HepG2 (cell line): Measurements from ENCODE around the gene MSMB. TPM values are rescaled to one million over a fixed set of nuclear protein-coding genes. Genes with fewer than 3 reads are reported as not detected.
A peak's percentile ranks its signal among the peaks of the same experiment; 100 is the strongest.

Experiments
- CBX2 ChIP-seq, 2 experiments: fragments of 200-600 bp in 1 of 2; sonication (generic); formaldehyde crosslinking in 1 of 2; IDR thresholded peaks; 2 replicates each; pipeline versions ENCODE4 v1.7.0 to v1.8.1; 2018 to 2022; ENCODE audit warnings: low read depth in 2 of 2, low read length in 1 of 2, mild to moderate bottlenecking in 1 of 2, missing genetic modification reagents in 1 of 2
- DR1 ChIP-seq: sonication (generic); formaldehyde crosslinking; IDR thresholded peaks from 2 replicates; pipeline ENCODE4 v1.8.0; 2021; ENCODE audit warnings: mild to moderate bottlenecking, missing genetic modification reagents, inconsistent platforms
- GABPA ChIP-seq, 2 experiments: IDR thresholded peaks; 2 replicates each; pipeline ENCODE4 v1.6.1; 2011 to 2016; ENCODE audit warnings: low read depth in 2 of 2, low read length in 1 of 2, missing biosample characterization in 1 of 2, missing genetic modification characterization in 1 of 2
- GATAD1 ChIP-seq: IDR thresholded peaks from 2 replicates; pipeline ENCODE4 v1.6.1; 2016; ENCODE audit warnings: missing genetic modification reagents, missing compliant biosample characterization
- HMG20B ChIP-seq: conservative IDR thresholded peaks from 2 replicates; pipeline ENCODE4 v1.6.1; 2016; ENCODE audit warnings: missing genetic modification reagents, missing compliant biosample characterization
- HMGA1 ChIP-seq: sonication (generic); formaldehyde crosslinking; conservative IDR thresholded peaks from 2 replicates; pipeline ENCODE4 v1.4.0; 2020; ENCODE audit warnings: missing genetic modification reagents
- HNRNPLL ChIP-seq: fragments of 200-400 bp; formaldehyde crosslinking; IDR thresholded peaks from 2 replicates; pipeline ENCODE4 v1.6.1; 2017; ENCODE audit warnings: mild to moderate bottlenecking, low read depth, low read length; ENCODE audit not compliant: poor library complexity, severe bottlenecking
- HOXA3 ChIP-seq: sonication (generic); formaldehyde crosslinking; IDR thresholded peaks from 2 replicates; pipeline ENCODE4 v1.5.0; 2020; ENCODE audit warnings: missing genetic modification reagents
- RFX1 ChIP-seq: fragments of 450-650 bp; IDR thresholded peaks from 2 replicates; pipeline ENCODE4 v1.6.1; 2017
- TBX3 ChIP-seq: fragments of 450-650 bp; IDR thresholded peaks from 2 replicates; pipeline ENCODE4 v1.6.1; 2017; ENCODE audit warnings: antibody characterized with exemption, mild to moderate bottlenecking, inconsistent platforms, borderline replicate concordance
- ZNF124 ChIP-seq: sonication (generic); formaldehyde crosslinking; IDR thresholded peaks from 2 replicates; pipeline ENCODE4 v1.4.0; 2020; ENCODE audit warnings: missing genetic modification reagents
- ZNF232 ChIP-seq: sonication (generic); formaldehyde crosslinking; IDR thresholded peaks from 2 replicates; pipeline ENCODE4 v1.4.0; 2020; ENCODE audit warnings: missing genetic modification reagents, borderline replicate concordance
- ZNF720 ChIP-seq: sonication (generic); formaldehyde crosslinking; IDR thresholded peaks from 2 replicates; pipeline ENCODE4 v1.4.0; 2020; ENCODE audit warnings: missing genetic modification reagents
- ZNF83 ChIP-seq: sonication (generic); formaldehyde crosslinking; IDR thresholded peaks from 2 replicates; pipeline ENCODE4 v1.4.0; 2020; ENCODE audit warnings: missing genetic modification reagents, mild to moderate bottlenecking, borderline replicate concordance
- ZZZ3 ChIP-seq: sonication (generic); formaldehyde crosslinking; IDR thresholded peaks from 2 replicates; pipeline ENCODE4 v1.4.0; 2020; ENCODE audit warnings: missing genetic modification reagents, mild to moderate bottlenecking, borderline replicate concordance
- polyA plus RNA-seq, 8 experiments: library from polyadenylated mRNA; depleted of rRNA in 3 of 8; stranded (reverse) in 7 of 8; unstranded in 1 of 8; fragments of >200 nt; fragmentation: Illumina TruSeq in 4 of 8; extraction: Trizol in 4 of 8; gene quantifications; 2 replicates each; pipeline versions ENCODE4 v1.2.1 to v1.2.3, GENCODE V29; 2011 to 2016; ENCODE audit warnings: low read depth in 4 of 8, missing spikeins in 1 of 8, mixed read lengths in 1 of 8; ENCODE audit not compliant: insufficient read depth in 1 of 8
- total RNA-seq, 5 experiments: library from RNA; depleted of rRNA; stranded (reverse); fragments of >200 nt; fragmentation: Illumina TruSeq; extraction: Trizol; gene quantifications; 2 replicates each; pipeline ENCODE4 v1.2.3, GENCODE V29; 2016; ENCODE audit warnings: low read depth in 1 of 5
- TF ChIP-seq, protein P1 (sequence below): sonication (generic); formaldehyde crosslinking; conservative IDR thresholded peaks from 2 replicates; pipeline ENCODE4 v1.8.0; 2022; ENCODE audit warnings: missing genetic modification reagents
- TF ChIP-seq, protein P2 (sequence below): sonication (generic); formaldehyde crosslinking; IDR thresholded peaks from 2 replicates; pipeline ENCODE4 v1.4.0; 2020; ENCODE audit warnings: missing genetic modification reagents
- TF ChIP-seq, protein P3 (sequence below): sonication (generic); formaldehyde crosslinking; IDR thresholded peaks from 2 replicates; pipeline ENCODE4 v1.9.0; 2022; ENCODE audit warnings: low read depth, missing genetic modification reagents
- TF ChIP-seq, protein P4 (sequence below): sonication (generic); formaldehyde crosslinking; IDR thresholded peaks from 2 replicates; pipeline ENCODE4 v1.8.1; 2023; ENCODE audit warnings: mild to moderate bottlenecking, missing genetic modification reagents
- TF ChIP-seq, protein P5 (sequence below): sonication (generic); formaldehyde crosslinking; IDR thresholded peaks from 2 replicates; pipeline ENCODE4 v1.5.0; 2020; ENCODE audit warnings: mild to moderate bottlenecking, missing genetic modification reagents

MSMB gene
- total and polyA plus RNA-seq, 2 of the 13 experiments (the other 11 are each of a cell fraction or from before 2014, with no cell fraction given) = 0.84 TPM; not detected in 1

DNA sequence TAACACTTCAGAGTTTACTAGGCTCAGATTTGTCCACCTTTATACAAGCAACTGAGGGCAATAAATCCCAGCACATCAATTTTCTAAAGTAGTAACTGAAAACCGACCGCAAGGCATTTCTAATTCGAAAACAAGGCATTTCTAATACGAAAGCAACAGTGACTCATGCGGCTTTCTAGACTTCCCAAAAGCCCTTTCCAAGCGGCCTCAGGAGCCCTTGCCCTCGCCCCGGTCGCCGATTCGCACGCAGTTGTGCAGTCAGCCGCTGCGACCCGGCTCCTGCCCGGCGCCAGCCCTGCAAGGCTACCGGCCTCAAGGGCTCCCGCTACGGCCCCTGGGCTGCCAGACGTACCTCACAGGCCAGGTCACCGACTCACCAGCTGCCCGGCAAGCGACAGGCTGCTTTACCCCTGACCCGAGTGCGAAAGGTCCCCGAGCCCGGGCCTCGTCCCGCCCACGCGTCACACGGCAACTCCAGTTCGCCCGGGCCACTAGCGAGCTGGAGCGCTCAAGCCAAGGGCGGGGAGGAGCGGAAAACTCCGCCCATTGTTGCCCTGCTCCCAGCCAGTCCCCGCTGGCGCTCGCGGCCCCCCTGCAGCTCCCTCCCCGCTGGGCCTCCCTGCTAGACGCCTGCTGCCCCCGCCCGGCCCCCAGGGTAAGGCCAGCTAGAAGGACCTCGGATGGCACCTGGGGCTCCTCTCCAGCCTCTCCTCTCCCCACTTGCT, 22.9 kb downstream of the MSMB start (continued):
- TF ChIP-seq, protein P1, sequence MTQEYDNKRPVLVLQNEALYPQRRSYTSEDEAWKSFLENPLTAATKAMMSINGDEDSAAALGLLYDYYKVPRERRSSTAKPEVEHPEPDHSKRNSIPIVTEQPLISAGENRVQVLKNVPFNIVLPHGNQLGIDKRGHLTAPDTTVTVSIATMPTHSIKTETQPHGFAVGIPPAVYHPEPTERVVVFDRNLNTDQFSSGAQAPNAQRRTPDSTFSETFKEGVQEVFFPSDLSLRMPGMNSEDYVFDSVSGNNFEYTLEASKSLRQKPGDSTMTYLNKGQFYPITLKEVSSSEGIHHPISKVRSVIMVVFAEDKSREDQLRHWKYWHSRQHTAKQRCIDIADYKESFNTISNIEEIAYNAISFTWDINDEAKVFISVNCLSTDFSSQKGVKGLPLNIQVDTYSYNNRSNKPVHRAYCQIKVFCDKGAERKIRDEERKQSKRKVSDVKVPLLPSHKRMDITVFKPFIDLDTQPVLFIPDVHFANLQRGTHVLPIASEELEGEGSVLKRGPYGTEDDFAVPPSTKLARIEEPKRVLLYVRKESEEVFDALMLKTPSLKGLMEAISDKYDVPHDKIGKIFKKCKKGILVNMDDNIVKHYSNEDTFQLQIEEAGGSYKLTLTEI (CRISPR knock-in tag) = no peak
- peak; percentile 72; the same call in 1 of the 2 replicates for TF ChIP-seq ZNF83 (CRISPR knock-in tag)
- TF ChIP-seq HNRNPLL = no peak
- no peak for TF ChIP-seq ZZZ3 (CRISPR knock-in tag)
- TF ChIP-seq GABPA (IDR thresholded peaks at IDR 0.05; ENCODE audit: low read depth, low read length) = no peak
- no peak for TF ChIP-seq GABPA (CRISPR knock-in tag; IDR thresholded peaks at IDR 0.05; ENCODE audit: low read depth)
- peak; percentile 80 for TF ChIP-seq HOXA3
- no peak for TF ChIP-seq HMG20B (CRISPR knock-in tag)
- TF ChIP-seq RFX1 = no peak
- TF ChIP-seq, protein P2, sequence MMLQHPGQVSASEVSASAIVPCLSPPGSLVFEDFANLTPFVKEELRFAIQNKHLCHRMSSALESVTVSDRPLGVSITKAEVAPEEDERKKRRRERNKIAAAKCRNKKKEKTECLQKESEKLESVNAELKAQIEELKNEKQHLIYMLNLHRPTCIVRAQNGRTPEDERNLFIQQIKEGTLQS = 0 out of 2 replicates have a peak, but pooled peaks have one; percentile 49
- no peak for TF ChIP-seq CBX2 (IDR thresholded peaks at IDR 0.05; ENCODE audit: low read depth, low read length)
- no peak for TF ChIP-seq CBX2 (CRISPR knock-in tag; IDR thresholded peaks at IDR 0.05; ENCODE audit: low read depth)
- peak; percentile 68; the same call in 1 of the 2 replicates for TF ChIP-seq ZNF124 (CRISPR knock-in tag)
- peak; percentile 77 for TF ChIP-seq DR1 (CRISPR knock-in tag)
- TF ChIP-seq HMGA1 = no peak
- TF ChIP-seq, protein P3, sequence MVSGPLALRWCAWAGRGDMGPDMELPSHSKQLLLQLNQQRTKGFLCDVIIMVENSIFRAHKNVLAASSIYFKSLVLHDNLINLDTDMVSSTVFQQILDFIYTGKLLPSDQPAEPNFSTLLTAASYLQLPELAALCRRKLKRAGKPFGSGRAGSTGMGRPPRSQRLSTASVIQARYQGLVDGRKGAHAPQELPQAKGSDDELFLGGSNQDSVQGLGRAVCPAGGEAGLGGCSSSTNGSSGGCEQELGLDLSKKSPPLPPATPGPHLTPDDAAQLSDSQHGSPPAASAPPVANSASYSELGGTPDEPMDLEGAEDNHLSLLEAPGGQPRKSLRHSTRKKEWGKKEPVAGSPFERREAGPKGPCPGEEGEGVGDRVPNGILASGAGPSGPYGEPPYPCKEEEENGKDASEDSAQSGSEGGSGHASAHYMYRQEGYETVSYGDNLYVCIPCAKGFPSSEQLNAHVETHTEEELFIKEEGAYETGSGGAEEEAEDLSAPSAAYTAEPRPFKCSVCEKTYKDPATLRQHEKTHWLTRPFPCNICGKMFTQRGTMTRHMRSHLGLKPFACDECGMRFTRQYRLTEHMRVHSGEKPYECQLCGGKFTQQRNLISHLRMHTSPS (CRISPR knock-in tag) = peak; percentile 73; the same call in 1 of the 2 replicates
- TF ChIP-seq, protein P4, sequence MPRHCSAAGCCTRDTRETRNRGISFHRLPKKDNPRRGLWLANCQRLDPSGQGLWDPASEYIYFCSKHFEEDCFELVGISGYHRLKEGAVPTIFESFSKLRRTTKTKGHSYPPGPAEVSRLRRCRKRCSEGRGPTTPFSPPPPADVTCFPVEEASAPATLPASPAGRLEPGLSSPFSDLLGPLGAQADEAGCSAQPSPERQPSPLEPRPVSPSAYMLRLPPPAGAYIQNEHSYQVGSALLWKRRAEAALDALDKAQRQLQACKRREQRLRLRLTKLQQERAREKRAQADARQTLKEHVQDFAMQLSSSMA (CRISPR knock-in tag) = no peak
- TF ChIP-seq ZNF720 (CRISPR knock-in tag) = no peak
- TF ChIP-seq, protein P5, sequence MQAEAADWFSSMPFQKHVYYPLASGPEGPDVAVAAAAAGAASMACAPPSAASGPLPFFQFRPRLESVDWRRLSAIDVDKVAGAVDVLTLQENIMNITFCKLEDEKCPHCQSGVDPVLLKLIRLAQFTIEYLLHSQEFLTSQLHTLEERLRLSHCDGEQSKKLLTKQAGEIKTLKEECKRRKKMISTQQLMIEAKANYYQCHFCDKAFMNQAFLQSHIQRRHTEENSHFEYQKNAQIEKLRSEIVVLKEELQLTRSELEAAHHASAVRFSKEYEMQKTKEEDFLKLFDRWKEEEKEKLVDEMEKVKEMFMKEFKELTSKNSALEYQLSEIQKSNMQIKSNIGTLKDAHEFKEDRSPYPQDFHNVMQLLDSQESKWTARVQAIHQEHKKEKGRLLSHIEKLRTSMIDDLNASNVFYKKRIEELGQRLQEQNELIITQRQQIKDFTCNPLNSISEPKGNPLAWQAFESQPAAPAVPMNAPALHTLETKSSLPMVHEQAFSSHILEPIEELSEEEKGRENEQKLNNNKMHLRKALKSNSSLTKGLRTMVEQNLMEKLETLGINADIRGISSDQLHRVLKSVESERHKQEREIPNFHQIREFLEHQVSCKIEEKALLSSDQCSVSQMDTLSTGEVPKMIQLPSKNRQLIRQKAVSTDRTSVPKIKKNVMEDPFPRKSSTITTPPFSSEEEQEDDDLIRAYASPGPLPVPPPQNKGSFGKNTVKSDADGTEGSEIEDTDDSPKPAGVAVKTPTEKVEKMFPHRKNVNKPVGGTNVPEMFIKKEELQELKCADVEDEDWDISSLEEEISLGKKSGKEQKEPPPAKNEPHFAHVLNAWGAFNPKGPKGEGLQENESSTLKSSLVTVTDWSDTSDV (CRISPR knock-in tag) = 0 out of 2 replicates have a peak, but pooled peaks have one; percentile 73
- peak; percentile 93 for TF ChIP-seq ZNF232 (CRISPR knock-in tag)
- TF ChIP-seq TBX3 = no peak
- peak; percentile 71; the same call in 1 of the 2 replicates for TF ChIP-seq GATAD1
